Panc1 (cell line): Measurements from ENCODE around the gene EYS.

Source experiments
- CTCF ChIP-seq: fragments of 450-650 bp; IDR thresholded peaks from 2 replicates; pipeline ENCODE4 v1.5.1; 2017; ENCODE audit warnings: mild to moderate bottlenecking
- POLR2AphosphoS5 ChIP-seq: IDR thresholded peaks from 2 replicates; pipeline ENCODE4 v1.6.1; 2012; ENCODE audit warnings: mild to moderate bottlenecking, low read depth, low read length, moderate library complexity
- SIN3A ChIP-seq: IDR thresholded peaks from 2 replicates; pipeline ENCODE4 v1.6.1; 2012; ENCODE audit warnings: low read depth, mild to moderate bottlenecking, low read length, moderate library complexity, borderline replicate concordance; ENCODE audit not compliant: insufficient read depth
- TCF7L2 ChIP-seq: IDR thresholded peaks from 2 replicates; pipeline ENCODE4 v1.6.1; 2011; ENCODE audit warnings: mild to moderate bottlenecking, low read depth, low read length, inconsistent platforms
- TF ChIP-seq, protein P1 (sequence below), 2 experiments: IDR thresholded peaks; 2 replicates each; pipeline ENCODE4 v1.6.1; 2011 to 2012; ENCODE audit warnings: low read depth in 2 of 2, control low read depth in 1 of 2, low read length in 1 of 2, mild to moderate bottlenecking in 1 of 2, moderate library complexity in 1 of 2; ENCODE audit not compliant: insufficient read depth in 1 of 2

DNA sequence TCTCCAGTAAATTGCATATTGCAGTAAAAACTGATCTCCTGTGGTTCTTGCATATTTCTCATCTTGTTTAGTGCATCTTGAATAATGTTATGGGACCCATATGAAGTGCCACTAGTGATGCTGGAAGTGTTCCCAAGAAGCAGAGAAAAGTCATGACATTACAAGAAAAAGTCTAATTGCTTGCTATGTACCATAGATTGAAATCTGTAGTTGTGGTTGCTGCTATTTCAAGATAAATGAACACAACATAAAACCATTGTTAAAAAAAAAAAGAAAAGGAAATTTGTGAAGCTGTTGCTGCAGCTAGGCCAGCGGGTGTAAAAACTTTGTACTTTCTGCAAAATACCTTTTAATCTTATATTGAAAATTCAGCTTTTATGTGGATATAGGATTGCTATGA, 1767.0 kb downstream of the EYS start:
- TF ChIP-seq CTCF: no peak
- TF ChIP-seq SIN3A: no peak
- TF ChIP-seq, protein P1, sequence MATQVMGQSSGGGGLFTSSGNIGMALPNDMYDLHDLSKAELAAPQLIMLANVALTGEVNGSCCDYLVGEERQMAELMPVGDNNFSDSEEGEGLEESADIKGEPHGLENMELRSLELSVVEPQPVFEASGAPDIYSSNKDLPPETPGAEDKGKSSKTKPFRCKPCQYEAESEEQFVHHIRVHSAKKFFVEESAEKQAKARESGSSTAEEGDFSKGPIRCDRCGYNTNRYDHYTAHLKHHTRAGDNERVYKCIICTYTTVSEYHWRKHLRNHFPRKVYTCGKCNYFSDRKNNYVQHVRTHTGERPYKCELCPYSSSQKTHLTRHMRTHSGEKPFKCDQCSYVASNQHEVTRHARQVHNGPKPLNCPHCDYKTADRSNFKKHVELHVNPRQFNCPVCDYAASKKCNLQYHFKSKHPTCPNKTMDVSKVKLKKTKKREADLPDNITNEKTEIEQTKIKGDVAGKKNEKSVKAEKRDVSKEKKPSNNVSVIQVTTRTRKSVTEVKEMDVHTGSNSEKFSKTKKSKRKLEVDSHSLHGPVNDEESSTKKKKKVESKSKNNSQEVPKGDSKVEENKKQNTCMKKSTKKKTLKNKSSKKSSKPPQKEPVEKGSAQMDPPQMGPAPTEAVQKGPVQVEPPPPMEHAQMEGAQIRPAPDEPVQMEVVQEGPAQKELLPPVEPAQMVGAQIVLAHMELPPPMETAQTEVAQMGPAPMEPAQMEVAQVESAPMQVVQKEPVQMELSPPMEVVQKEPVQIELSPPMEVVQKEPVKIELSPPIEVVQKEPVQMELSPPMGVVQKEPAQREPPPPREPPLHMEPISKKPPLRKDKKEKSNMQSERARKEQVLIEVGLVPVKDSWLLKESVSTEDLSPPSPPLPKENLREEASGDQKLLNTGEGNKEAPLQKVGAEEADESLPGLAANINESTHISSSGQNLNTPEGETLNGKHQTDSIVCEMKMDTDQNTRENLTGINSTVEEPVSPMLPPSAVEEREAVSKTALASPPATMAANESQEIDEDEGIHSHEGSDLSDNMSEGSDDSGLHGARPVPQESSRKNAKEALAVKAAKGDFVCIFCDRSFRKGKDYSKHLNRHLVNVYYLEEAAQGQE (IDR thresholded peaks at IDR 0.05; ENCODE audit: insufficient read depth in 1 of 2, low read depth in 2 of 2, low read length in 1 of 2): no peak
- no peak for TF ChIP-seq POLR2AphosphoS5
- TF ChIP-seq TCF7L2: no peak
